Testis (tissue), 2 donors: Measurements from ENCODE around the gene PRELID1.

Source experiments
- CTCF ChIP-seq, 3 experiments: fragments of 450-650 bp in 2 of 3; fragments of 200-600 bp in 1 of 3; sonication (generic) in 1 of 3; IDR thresholded peaks; one replicate each; pipeline ENCODE4 v1.5.1; 2016 to 2019; ENCODE audit warnings: antibody characterized with exemption in 3 of 3, mild to moderate bottlenecking in 2 of 3, moderate library complexity in 1 of 3
- POLR2A ChIP-seq: fragments of 450-650 bp; IDR thresholded peaks from one replicate; pipeline ENCODE4 v1.6.1; 2017; ENCODE audit warnings: antibody characterized with exemption, mild to moderate bottlenecking, moderate library complexity

DNA sequence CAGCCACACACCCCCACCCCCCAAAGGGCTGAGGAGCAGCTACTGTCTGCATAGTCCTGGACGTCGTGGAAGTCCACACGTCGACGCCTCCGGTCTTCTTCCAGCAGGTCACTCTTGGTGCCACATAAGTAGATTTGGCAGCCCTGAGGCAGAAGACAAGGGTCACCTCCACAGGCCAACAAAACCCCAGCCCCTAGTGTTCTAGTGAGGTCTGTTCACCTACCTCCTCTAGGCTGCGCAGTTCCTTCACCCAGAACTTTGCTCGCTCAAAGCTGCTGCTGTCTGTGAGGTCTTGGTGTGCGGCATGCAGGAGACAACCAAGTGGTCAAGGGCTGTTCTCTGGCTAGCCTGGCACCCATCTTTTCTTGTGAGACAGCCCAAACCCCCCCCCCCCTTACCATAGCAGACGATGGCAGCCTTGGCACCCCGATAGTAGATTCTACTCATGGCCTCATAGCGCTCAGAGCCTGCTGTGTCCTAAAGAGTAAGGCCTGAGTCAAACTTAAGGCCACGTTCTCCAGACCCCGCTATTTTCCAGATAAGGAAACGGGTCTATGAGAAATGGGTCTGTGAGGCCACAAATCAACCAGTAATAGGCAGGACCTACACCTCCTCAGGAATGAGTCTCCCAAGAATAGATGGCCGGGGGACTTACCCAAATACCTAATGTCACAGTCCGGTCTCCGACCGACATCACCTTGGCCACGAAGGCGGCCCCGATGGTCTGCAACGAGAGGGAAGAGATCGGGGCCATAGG, 1.1 kb upstream of the PRELID1 start:
- TF ChIP-seq POLR2A, result no peak
- no peak for TF ChIP-seq CTCF (IDR thresholded peaks at IDR 0.05)
